Measurements from ENCODE around the gene MEIS2. TPM values are rescaled to one million over a fixed set of nuclear protein-coding genes. Genes with fewer than 3 reads are reported as not detected.

MEIS2 gene
- polyA plus RNA-seq, 2 of the 4 experiments (the other 2 are of a cell fraction) = 7.3 to 11.1 TPM

DNA sequence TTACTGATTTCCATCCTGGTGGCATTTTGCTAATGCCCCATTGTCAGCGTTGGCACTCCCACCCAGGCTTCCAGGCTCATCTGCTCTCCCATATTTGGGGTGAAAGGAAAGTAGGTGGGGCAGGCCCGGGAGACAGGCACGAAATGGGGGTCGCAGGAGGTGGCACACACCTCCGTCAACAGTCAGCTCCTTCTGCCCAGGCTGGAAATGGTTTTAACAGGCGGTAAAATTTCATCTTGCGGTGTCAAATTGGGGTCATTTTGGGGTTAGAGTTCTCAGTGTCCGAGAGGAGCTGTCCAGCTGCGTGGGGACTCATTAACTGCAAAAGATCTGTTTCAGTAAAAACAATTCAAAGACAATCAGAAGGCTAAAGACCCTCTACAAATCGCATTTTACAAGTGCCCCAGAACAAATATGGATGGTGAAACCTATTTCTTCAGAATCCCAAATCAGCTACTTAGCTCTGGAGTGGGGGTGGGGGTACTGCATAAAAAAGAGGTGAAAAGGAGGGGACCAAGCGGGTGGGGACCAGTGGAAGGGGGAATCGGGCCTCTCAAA is 4.2 kb upstream of the MEIS2 start:
- ChIA-PET POLR2A (no interaction called here), CTCF (no interaction called here)
- 97% methylated on average over 12 of the region's 12 CpGs for WGBS (ENCODE audit: missing lambda C conversion rate)
- H3K4me3 ChIP-seq = no peak overlapping the region
- H3K9me3 ChIP-seq = no peaks in the 10 kb centered on the region
- DNase-seq (ENCODE audit: low read depth in 1 of 2, low spot score in 1 of 2) = no peak
- no peak overlapping the region for H3K4me2 ChIP-seq
- H3K27ac ChIP-seq = no peak overlapping the region
- no peak for ATAC-seq
- FAIRE-seq = no peak
- no peaks in the 10 kb centered on the region for H3K4me1 ChIP-seq
- TF ChIP-seq CHD4 (IDR thresholded peaks at IDR 0.05; ENCODE audit: borderline replicate concordance) (no peak), REST (IDR thresholded peaks at IDR 0.05) (peak; percentile 22; the same call in 1 of the 2 replicates)

GRCh38 chr15:37103475-37104423 is 3.4 kb upstream of the MEIS2 start:
- Histone ChIP-seq H3K4me2 (peak overlapping the region; percentile 58; the same call in 1 of the 3 replicates), H3K27ac (no peak overlapping the region), H3K4me3 (no peak overlapping the region), H3K9me3 (no peaks in the 10 kb centered on the region), H3K4me1 (no peaks in the 10 kb centered on the region)
- CTCF ChIA-PET = no interaction called here
- no peak for FAIRE-seq
- ATAC-seq = no peak
- TF ChIP-seq HDAC2 (IDR thresholded peaks at IDR 0.05) (no peak), JUN (IDR thresholded peaks at IDR 0.05) (no peak), CEBPB (IDR thresholded peaks at IDR 0.05) (no peak), ESRRA (IDR thresholded peaks at IDR 0.05; ENCODE audit: borderline replicate concordance, low read length) (no peak), SMC3 (IDR thresholded peaks at IDR 0.05) (no peak), CBX8 (IDR thresholded peaks at IDR 0.05) (no peak), FOSB (CRISPR knock-in tag; IDR thresholded peaks at IDR 0.05) (no peak), PHF8 (IDR thresholded peaks at IDR 0.05; ENCODE audit: borderline replicate concordance, low read depth) (no peak), POLR2AphosphoS2 (conservative IDR thresholded peaks at IDR 0.05; ENCODE audit: low read length) (no peak), USF2 (IDR thresholded peaks at IDR 0.05) (no peak), BCL3 (IDR thresholded peaks at IDR 0.05) (no peak), HOXB5 (CRISPR knock-in tag; IDR thresholded peaks at IDR 0.05) (no peak), ELK1 (IDR thresholded peaks at IDR 0.05; ENCODE audit: low read depth, low read length) (no peak), HEYL (CRISPR knock-in tag; IDR thresholded peaks at IDR 0.05) (no peak), RCOR1 (IDR thresholded peaks at IDR 0.05; ENCODE audit: low read depth, low read length) (no peak), RNF2 (IDR thresholded peaks at IDR 0.05; ENCODE audit: borderline replicate concordance, low read depth) (no peak), ZNF302 (CRISPR knock-in tag; IDR thresholded peaks at IDR 0.05) (no peak)
- TF ChIP-seq, protein P1, sequence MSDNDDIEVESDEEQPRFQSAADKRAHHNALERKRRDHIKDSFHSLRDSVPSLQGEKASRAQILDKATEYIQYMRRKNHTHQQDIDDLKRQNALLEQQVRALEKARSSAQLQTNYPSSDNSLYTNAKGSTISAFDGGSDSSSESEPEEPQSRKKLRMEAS (IDR thresholded peaks at IDR 0.05) = no peak
- TF ChIP-seq, protein P2, sequence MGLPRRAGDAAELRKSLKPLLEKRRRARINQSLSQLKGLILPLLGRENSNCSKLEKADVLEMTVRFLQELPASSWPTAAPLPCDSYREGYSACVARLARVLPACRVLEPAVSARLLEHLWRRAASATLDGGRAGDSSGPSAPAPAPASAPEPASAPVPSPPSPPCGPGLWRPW (IDR thresholded peaks at IDR 0.05) = no peak
- TF ChIP-seq, protein P3, sequence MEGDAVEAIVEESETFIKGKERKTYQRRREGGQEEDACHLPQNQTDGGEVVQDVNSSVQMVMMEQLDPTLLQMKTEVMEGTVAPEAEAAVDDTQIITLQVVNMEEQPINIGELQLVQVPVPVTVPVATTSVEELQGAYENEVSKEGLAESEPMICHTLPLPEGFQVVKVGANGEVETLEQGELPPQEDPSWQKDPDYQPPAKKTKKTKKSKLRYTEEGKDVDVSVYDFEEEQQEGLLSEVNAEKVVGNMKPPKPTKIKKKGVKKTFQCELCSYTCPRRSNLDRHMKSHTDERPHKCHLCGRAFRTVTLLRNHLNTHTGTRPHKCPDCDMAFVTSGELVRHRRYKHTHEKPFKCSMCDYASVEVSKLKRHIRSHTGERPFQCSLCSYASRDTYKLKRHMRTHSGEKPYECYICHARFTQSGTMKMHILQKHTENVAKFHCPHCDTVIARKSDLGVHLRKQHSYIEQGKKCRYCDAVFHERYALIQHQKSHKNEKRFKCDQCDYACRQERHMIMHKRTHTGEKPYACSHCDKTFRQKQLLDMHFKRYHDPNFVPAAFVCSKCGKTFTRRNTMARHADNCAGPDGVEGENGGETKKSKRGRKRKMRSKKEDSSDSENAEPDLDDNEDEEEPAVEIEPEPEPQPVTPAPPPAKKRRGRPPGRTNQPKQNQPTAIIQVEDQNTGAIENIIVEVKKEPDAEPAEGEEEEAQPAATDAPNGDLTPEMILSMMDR (IDR thresholded peaks at IDR 0.05) = no peak
- POLR2A ChIA-PET = no interaction called here
- DNase-seq (ENCODE audit: low read depth in 1 of 2, low spot score in 1 of 2) = no peak
- WGBS (ENCODE audit: missing lambda C conversion rate) = 96% methylated on average over 27 of the region's 27 CpGs
